Rectal smooth muscle tissue (tissue), 1 donor: Measurements from ENCODE around the gene DLG2.

Source experiments
- H3K27ac ChIP-seq: one replicate; pipeline ENCODE4 v1.7.0; 2013; ENCODE audit warnings: low read depth, low read length, inconsistent platforms
- H3K27me3 ChIP-seq: one replicate; pipeline ENCODE4 v1.7.0; 2013; ENCODE audit warnings: low read length; ENCODE audit not compliant: control insufficient read depth, insufficient read depth
- H3K36me3 ChIP-seq: one replicate; pipeline ENCODE4 v1.7.0; 2013; ENCODE audit warnings: low read length; ENCODE audit not compliant: control insufficient read depth, insufficient read depth
- H3K4me1 ChIP-seq: one replicate; pipeline ENCODE4 v1.7.0; 2013; ENCODE audit warnings: low read length; ENCODE audit not compliant: control insufficient read depth, insufficient read depth
- H3K4me3 ChIP-seq: one replicate; pipeline ENCODE4 v1.7.0; 2013; ENCODE audit warnings: low read length
- H3K9ac ChIP-seq: one replicate; pipeline ENCODE4 v1.7.0; 2013; ENCODE audit warnings: low read length

DLG2 gene

GRCh38 chr11:84035645-84036044 lies 1591.5 kb downstream of the DLG2 start:
- no peaks in the 10 kb centered on the region for H3K27me3 ChIP-seq
- no peak overlapping the region for H3K9ac ChIP-seq
- H3K4me1 ChIP-seq = peaks cover 3% of the 10 kb centered on the region
- H3K4me3 ChIP-seq = no peak overlapping the region
- H3K27ac ChIP-seq = peak overlapping the region; percentile 40
- no peaks in the 10 kb centered on the region for H3K36me3 ChIP-seq

- Histone ChIP-seq H3K27ac (no peak overlapping the region), H3K9ac (no peak overlapping the region), H3K27me3 (no peaks in the 10 kb centered on the region), H3K4me3 (no peak overlapping the region), H3K36me3 (no peaks in the 10 kb centered on the region), H3K4me1 (peaks cover 3% of the 10 kb centered on the region)
Observed at GRCh38 chr11:84034484-84034883, 1592.7 kb downstream of the DLG2 start.

- Histone ChIP-seq H3K4me3 (no peak overlapping the region), H3K36me3 (no peaks in the 10 kb centered on the region), H3K9ac (no peak overlapping the region), H3K27me3 (no peaks in the 10 kb centered on the region), H3K27ac (no peak overlapping the region), H3K4me1 (peaks cover 13% of the 10 kb centered on the region)
Observed at GRCh38 chr11:84024266-84024665, 1602.9 kb downstream of the DLG2 start.

DNA sequence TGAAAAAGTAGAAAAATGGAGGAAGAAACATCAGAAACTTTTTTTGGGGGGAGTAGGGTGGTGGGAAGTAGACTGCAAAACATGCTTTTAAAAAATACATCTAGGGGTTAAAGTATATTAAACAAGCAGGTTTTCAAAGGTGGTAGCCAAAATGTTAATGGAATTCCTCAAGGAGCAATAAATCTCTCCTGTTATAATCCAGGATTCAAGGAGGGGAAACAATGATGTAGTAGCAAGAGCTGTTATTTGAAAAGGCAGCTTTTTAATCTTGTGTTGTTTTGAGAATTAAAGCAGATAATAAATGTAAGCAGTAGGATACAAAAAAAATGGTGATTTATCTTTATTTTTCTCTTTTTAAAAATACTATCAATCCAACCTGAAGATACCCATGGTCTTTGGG lies 1604.4 kb downstream of the DLG2 start:
- no peak overlapping the region for H3K4me3 ChIP-seq
- H3K4me1 ChIP-seq = peaks cover 13% of the 10 kb centered on the region
- H3K9ac ChIP-seq = no peak overlapping the region
- H3K36me3 ChIP-seq = no peaks in the 10 kb centered on the region
- H3K27me3 ChIP-seq = no peaks in the 10 kb centered on the region
- H3K27ac ChIP-seq = no peak overlapping the region

- Histone ChIP-seq H3K9ac (no peak overlapping the region), H3K4me1 (peaks cover 13% of the 10 kb centered on the region), H3K27ac (no peak overlapping the region), H3K36me3 (no peaks in the 10 kb centered on the region), H3K4me3 (no peak overlapping the region), H3K27me3 (no peaks in the 10 kb centered on the region)
Observed at GRCh38 chr11:84022201-84022600, 1604.9 kb downstream of the DLG2 start.

GRCh38 chr11:84021291-84021690 lies 1605.9 kb downstream of the DLG2 start:
- H3K27ac ChIP-seq = no peak overlapping the region
- no peaks in the 10 kb centered on the region for H3K27me3 ChIP-seq
- H3K9ac ChIP-seq = no peak overlapping the region
- H3K36me3 ChIP-seq = no peaks in the 10 kb centered on the region
- H3K4me3 ChIP-seq = no peak overlapping the region
- peaks cover 13% of the 10 kb centered on the region for H3K4me1 ChIP-seq

DNA sequence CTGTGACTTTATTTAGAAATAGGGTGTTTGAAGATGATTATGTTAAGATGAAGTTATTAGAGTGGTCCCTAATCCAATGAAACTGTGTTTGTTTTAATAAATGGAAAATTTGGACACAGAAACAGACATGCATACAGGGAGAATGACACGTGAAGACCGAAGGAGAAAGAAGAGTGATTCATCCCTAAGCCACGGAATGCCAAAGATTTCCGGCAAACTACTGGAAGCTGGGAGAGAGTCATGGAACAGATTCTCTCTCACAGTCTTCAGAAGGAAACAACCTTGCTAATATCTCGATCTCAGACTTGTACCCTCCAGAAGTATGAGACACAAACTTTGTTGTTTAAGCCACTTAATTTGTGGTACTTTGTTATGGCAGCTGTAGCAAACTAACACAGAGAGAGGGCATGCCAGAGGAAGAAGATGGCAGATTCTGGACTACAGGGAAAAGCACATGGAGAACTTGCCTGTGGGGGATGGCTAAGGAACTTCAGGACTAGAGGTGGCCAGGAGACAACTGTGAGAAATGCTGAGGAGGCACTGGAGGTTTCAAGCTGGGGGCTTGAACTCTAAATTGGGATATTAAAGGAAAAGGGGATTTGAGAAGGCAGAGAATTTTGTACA lies 1607.5 kb downstream of the DLG2 start:
- no peak overlapping the region for H3K4me3 ChIP-seq
- H3K9ac ChIP-seq = no peak overlapping the region
- H3K27me3 ChIP-seq = no peaks in the 10 kb centered on the region
- H3K4me1 ChIP-seq = peaks cover 13% of the 10 kb centered on the region
- no peak overlapping the region for H3K27ac ChIP-seq
- no peaks in the 10 kb centered on the region for H3K36me3 ChIP-seq

DNA sequence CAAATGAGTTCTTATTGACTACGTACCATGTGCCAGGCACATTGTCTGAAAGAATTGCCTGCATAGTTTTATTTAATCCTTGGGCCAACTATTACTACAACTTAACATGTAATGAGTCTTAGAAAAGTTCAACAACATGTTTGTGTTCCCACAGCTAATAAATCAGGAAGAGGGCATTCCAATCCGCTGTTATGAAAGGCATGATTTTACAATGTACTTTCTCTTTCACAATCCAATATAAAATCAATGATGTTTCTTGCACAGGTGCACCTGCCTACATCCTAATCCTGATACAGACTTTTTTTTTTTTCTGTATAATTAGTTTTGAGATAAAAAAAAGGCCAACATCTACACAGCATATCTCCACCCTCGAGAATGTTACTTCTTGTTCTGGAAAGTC lies 1612.6 kb downstream of the DLG2 start:
- Histone ChIP-seq H3K27ac (no peak overlapping the region), H3K9ac (no peak overlapping the region), H3K4me1 (no peaks in the 10 kb centered on the region), H3K27me3 (no peaks in the 10 kb centered on the region), H3K4me3 (no peak overlapping the region), H3K36me3 (no peaks in the 10 kb centered on the region)

GRCh38 chr11:84012171-84012826 lies 1614.8 kb downstream of the DLG2 start:
- Histone ChIP-seq H3K27ac (no peak overlapping the region), H3K9ac (no peak overlapping the region), H3K27me3 (no peaks in the 10 kb centered on the region), H3K4me3 (no peak overlapping the region), H3K4me1 (no peaks in the 10 kb centered on the region), H3K36me3 (no peaks in the 10 kb centered on the region)

DNA sequence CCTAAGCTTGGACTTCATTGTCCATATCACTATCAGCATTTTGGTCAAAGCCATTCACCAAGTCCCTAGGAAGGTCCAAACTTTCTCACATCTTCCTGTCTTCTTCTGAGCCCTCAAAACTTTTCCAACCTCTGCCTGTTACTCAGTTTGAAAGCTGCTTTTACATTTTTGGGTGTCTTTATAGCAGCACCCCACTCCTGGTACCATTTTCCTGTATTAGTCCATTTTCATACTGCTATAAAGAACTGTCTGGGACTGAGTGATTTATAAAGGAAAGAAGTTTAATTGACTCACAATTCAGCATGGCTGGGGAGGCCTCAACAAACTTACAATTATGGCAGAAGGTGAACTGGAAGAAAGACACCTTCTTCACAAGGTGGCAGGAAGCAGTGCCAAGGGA lies 1624.0 kb downstream of the DLG2 start:
- Histone ChIP-seq H3K36me3 (no peaks in the 10 kb centered on the region), H3K4me3 (no peak overlapping the region), H3K9ac (no peak overlapping the region), H3K4me1 (no peaks in the 10 kb centered on the region), H3K27me3 (no peaks in the 10 kb centered on the region), H3K27ac (no peak overlapping the region)

- Histone ChIP-seq H3K4me1 (no peaks in the 10 kb centered on the region), H3K4me3 (no peak overlapping the region), H3K9ac (no peak overlapping the region), H3K27me3 (no peaks in the 10 kb centered on the region), H3K36me3 (no peaks in the 10 kb centered on the region), H3K27ac (no peak overlapping the region)
Observed at GRCh38 chr11:83998921-83999320, 1628.2 kb downstream of the DLG2 start.

GRCh38 chr11:83990160-83990733 lies 1636.9 kb downstream of the DLG2 start:
- no peak overlapping the region for H3K4me3 ChIP-seq
- H3K36me3 ChIP-seq = no peaks in the 10 kb centered on the region
- no peak overlapping the region for H3K9ac ChIP-seq
- no peak overlapping the region for H3K27ac ChIP-seq
- no peaks in the 10 kb centered on the region for H3K4me1 ChIP-seq
- H3K27me3 ChIP-seq = no peaks in the 10 kb centered on the region

GRCh38 chr11:83982825-83983224 lies 1644.3 kb downstream of the DLG2 start:
- Histone ChIP-seq H3K27ac (no peak overlapping the region), H3K36me3 (no peaks in the 10 kb centered on the region), H3K4me3 (no peak overlapping the region), H3K9ac (no peak overlapping the region), H3K4me1 (no peaks in the 10 kb centered on the region), H3K27me3 (no peaks in the 10 kb centered on the region)
